GM21447 (cell line): Measurements from ENCODE around the gene ABCG1.
"Not testable (repeated sequence)": the region's sequence is repeated elsewhere in the genome, so short reads cannot be mapped to it uniquely, and the experiment has no call there.

ENCODE experiments used
- ATAC-seq: cut with Tn5 transposase; IDR thresholded peaks from one replicate; pipeline ENCODE4 v1.9.1; 2021; ENCODE audit not compliant: unreplicated experiment

ABCG1 gene

DNA sequence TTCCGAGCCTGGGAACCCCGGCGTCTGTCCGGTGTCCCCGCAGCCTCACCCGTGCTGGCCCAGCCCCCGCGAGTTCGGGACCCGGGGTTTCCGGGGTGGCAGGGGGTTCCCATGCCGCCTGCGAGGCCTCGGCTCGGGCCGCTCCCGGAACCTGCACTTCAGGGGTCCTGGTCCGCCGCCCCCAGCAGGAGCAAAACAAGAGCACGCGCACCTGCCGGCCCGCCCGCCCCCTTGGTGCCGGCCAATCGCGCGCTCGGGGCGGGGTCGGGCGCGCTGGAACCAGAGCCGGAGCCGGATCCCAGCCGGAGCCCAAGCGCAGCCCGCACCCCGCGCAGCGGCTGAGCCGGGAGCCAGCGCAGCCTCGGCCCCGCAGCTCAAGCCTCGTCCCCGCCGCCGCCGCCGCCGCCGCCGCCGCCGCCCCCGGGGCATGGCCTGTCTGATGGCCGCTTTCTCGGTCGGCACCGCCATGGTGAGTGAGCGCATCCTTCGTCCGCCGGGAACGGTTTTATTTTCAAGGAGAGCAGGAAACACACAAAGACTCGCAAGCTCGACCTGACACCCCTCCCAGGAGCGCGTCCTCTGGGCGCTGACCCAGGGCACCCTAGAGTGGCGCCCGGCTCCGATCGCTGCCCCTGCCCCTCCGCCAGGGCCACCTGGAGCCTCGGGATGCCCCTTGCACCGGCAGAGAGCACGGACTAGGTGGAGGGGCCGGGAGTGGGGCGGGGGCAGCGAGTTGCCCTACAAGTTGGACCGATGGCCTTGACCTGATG lies at the start of gene ABCG1:
Gene ABCG1 (plus strand): TSS at position 305 of the 770 bp plus-strand sequence. CDS start 123 bp downstream, at position 428.
- no peak for ATAC-seq

DNA sequence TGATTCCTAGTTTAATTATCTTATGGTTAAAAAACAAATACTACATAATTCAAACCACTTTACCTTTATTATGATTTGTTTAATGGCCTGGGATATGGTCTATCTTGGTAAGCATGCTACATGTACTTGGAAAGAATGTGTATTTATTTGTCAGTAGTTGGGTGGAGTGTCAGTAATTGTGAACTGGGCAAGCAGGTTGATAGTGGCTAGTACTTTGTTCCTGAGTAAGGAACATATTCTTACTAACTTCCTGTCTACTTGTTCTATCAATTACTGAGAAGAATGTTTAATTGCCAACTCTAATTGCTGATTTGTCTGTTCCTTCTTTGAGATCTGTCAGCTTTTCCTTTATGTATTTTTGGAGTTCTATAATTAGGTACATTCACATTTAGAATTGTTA lies 49.2 kb upstream of the ABCG1 start:
- no peak for ATAC-seq

DNA sequence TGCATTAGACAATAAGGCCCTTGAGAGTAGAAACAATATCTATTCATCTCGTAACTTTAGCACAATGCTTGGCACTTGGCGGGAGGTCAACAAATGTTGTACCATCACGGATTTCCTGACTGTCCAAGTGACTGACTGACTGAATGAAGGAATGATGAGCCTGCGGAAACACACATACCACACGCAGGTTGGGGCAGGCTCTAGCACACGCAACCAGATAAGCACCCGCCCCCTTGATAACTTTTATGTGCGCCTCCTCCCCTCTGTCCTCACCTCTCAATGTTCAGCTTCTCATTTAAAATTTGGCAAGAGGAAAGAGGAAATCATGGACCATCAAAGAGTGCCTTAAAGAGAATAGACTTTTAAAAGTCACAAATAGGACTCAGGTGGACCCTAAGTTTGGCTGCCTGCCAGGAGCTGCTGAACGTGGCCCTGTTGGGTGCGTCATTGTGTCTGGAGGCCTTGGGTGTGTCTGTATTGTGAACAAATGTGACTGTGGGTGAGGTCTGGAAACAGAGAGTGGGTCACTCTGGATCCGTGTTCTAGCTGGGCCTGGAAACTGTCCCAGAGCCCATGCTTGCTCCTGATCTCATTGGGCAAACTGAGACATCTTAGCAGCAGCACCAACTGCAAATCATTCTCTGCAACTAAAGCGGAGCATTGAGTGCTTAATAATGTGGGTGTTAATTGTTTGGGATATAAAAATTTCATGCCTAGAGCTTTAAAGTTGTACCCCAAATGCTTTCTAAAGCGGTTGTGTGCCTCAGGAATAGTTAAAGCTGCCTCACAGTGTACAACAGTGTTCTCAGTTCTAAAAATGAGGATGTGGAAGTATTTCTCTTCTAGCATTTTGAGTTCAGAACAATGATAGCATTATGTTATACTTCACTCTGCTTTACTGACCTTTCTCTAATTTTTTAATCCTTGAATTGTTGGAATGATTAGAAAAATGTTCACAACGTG lies 47.6 kb upstream of the ABCG1 start:
- no peak for ATAC-seq

DNA sequence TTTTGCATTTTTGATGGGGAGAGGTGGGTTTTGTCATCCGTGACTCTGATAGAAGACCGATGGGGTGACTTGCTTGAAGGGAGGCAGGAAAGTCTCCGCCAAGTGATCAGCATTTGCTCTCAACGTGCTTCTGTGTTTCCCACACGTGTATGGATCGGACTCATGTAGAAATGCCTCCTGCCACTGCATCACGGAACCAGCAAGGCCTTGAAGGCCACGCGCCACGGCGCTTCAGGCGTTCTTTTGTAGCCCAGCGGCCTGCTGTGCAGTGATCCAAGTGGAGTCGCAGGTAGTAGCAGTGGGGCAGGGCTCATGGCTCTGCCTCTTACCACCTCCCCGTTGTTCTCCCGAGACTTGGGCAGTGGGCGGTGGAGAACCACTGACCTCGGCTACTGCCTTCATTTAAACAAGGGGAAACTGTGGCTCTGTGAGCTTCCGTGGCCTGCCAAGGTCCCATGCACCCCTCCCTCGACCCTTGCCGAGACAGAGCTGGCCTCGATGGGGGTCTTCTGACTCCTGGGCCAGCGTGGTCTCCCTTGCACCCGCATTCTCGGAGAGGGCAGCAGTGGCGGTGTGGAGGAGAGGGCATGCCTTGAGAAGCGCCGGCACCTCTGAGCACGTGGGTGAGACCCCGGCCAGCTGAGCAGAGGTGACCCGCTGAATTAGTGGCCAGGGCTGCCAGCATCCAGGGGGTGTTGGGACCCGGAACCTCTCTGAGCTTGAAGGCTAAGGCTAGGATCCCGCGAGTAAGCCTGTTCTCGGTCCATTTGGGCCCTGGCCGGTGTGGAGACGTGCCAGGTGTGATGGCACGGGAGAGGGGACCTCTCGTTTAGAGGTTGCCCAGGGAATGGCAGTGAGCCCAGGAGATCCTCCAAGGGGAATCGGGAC lies 46.1 kb upstream of the ABCG1 start:
- ATAC-seq: no peak

DNA sequence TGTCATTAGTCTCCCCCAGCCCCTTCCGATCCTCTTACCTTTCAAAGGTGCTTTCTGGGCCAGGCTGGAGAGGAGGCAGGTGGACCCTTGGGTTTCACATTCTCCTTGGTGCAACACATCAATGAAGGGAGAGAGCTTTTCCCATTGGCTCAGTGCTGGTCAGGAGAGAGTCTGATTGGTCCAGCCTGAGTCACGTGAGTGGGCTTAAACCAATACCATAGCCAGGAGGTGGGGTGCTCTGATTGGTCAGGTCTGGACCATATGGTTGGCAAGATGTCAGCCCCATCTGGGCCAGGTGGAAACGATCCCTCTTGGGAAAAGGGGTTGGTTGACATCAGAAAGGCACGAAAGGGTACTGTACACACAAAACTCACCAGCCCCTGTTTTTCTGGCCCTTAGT lies 44.8 kb upstream of the ABCG1 start:
- ATAC-seq: no peak

DNA sequence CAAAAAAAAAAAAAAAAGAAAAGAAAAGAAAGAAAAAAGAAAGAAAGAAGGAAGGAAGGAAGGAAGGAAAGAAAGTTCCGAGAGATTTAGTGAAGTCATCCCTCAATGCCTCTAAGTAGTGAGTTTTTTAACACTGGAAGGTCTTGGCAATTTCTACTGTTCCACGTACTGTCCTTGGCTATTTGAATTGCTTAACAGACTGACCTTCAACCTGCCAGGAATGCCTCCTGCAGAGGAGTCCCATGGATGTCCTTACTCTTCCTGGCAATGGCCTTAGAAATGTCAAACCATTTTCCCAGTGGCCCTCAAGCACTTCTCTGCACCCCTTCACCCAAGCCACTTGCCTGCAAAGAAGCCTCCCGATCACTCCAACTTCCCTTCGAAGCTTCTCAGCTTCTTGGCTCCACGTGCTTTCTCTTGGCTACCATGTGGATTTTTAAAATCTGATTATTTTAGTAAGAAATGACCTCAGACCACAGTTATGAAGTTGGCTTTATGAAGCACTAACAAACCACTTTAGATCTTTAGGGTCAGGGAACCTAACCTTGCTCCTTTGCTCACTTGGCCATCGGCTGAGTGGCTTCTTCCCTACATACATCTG lies 43.7 kb upstream of the ABCG1 start:
- no peak for ATAC-seq

DNA sequence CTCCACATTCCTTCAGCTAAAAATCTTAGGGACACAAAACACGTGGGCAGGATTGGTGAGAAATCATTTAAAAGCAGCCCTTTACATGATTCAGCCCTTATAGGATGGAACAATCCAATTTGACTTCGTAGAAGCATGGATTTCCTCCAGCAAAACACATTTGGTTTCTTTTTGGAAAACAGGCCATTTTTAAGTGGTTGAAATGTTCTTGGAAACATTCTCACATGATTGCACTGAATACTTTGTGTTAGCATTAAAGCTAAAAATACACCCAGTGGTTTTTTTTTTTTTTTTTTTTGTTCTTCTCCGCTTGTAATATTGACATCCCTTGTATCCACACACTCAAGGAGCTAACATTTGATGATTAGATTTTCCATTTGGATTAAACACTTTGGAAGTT lies 42.1 kb upstream of the ABCG1 start:
- ATAC-seq: no peak

DNA sequence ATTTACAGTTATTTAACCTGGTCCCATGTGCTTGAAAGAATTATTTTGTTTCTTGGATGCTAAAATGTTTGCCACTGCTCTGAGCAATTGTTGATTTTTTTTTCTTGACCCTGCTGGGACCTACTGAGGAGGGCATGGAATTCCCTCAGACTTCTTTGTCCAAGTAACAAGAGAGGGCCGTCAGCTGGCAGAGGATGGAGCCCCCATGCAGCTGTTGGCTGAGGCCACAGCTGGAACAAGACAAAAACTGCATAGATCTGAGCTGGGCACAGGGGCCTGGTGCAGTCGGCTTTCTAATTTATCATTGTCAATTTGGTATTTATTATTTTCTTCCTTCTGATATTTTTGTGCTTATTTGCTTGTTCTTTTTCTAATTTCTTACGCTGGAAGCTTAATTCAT lies 39.6 kb upstream of the ABCG1 start:
- ATAC-seq: no peak

DNA sequence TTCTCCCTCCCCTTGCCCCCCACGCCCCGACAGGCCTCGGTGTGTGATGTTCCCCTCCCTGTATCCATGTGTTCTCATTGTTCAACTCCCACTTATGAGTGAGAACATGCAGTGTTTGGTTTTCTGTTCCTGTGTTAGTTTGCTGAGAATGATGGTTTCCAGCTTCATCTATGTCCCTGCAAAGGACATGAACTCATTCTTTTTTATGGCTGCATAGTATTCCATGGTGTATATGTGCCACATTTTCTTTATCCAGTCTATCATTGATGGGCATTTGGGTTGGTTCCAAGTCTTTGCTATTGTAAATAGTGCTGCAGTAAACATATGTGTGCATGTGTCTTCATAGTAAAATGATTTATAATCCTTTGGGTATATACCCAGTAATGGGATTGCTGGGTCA lies 38.9 kb upstream of the ABCG1 start:
- not testable (repeated sequence) for ATAC-seq

DNA sequence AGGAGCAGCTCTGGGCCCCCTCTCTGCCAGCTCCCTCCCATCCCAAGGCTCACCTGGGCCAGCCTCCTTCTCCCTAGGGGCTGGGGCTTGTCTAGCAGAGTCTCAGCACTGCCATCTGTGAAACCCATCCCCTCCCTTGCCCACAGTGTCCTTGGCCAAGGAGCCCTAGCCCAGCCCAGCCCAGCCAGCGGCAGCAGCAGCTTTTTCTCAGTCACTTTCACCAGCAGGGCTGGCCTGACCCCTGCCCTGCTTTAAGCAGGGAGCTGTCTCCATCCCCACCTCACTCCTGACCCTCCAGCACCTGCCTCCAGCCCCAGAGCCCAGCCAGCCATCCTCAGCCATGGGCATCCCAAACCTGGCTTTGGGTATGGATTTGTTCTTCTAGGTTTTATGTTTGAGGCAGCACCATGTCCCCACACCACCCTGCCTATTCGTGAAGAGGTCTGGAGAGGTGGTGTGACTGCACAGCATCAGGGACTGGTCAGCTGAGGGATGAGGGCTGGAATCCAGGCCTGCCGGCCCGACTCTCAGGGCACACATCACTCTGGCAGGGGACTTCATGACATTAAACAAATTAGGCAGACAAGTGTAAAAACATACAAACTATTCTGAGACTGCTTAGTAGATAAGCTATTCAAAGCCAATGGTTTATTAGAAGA lies 36.1 kb upstream of the ABCG1 start:
- no peak for ATAC-seq

DNA sequence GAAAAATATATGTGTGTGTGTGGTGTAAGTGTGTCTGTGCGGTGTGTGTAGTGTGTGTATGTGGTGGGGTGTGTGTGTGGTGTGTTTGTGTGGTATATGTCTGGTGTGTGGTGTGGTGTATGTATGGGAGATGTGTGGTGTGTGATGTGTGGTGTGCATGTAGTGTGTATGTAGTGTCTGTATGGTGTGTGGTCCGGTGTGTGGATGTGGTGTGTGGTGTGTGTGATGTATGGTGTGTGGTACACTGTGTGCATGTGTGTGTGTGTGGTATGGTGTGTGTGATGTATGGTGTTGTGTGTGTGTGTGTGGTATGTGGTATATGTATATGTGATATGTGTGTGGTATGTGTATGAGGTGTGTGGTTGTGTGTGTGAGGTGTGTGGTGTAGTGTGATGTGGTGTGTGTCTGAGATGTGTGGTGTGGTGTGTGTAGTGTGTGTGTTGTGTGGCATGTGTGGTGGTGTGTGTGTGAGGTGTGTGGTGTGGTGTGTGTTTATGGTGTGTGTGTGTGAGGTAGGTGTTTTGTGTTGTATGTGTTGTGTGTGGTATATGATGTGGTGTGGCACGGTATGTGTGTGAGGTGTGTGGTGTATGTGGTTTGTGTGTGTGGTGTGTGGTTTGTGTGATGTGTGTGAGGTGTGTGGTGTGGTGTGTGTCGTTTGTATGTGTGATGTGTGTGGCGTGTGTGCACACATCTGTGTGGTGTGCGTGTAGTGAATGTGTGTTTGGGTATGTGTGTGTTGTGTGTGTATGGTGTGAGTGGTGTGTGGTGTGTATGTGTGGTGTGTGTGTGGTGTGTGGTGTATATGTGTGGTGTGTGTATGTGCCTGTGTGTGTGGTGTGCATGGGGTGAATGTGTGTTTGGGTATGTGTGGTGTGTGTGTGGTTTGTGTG lies 35.3 kb upstream of the ABCG1 start:
- no peak for ATAC-seq

DNA sequence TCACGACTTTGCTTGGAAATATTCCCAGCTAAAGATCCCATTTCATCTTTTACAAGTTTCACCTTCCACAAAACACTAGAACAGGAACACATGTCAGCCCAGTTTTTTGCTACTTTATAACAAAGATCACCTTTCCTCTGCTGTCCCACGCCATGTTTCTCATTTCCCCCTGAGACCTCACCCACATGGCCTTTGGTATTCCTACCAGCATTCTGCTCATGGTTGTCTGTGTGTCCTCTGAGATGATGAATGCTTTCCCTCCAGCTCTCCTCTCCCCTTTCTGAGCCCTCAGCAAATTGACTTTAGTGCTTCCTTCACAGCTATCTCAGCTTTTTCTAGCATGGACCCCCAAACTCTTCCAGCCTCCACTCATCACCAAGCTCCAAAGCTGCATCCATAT lies 32.3 kb upstream of the ABCG1 start:
- no peak for ATAC-seq

DNA sequence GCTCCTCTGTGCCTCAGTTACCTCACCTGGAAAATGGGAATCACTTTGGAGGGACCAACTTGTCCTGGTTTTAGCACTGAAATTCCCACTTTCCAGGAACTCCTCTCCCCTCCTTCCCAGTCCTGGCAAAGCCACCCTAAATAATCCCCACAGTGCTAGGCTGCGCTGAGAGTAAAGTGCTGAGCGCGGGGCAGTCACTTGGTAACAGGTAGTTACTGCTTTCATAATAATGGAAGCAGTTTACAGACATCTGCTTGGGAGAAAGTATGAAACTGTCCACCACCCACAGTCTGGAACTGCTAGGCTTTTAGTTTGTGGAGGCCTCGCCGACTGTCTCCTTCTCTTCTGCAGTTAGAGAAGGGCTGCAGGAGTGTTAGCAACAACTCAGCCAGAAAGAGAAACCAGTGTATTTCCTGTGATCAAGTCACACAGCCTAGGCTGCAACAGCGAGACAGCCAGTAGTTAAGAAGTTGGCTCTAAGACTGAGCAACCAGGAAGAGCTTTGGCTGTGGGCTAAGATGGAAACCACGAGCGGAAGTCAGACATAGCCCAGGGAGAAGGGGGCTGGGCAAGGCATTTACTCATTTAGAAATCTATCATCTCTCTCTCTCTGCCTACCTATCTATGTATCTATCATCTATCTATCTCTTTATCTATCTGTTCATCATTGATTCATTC lies 30.8 kb upstream of the ABCG1 start:
- ATAC-seq: peak; percentile 98

DNA sequence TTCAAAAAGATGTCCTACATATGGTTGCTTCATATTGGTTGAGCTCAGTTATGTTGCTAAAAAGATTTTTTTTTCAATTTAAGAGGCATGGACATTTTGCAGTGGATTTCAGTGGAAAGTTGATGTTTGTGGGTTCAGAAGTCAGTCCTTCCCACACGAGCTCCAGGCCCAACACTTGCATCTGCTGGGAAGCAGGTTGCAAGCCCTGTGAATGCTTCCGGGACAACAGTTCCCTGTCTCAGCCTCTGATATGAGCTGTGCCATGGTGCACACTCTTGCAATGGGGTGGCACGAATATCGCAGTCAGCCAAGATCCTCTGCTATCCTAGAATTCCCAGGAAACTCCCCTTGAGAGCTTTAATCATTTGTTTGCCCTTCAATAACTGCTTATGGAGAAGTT lies 30.3 kb upstream of the ABCG1 start:
- ATAC-seq: no peak

DNA sequence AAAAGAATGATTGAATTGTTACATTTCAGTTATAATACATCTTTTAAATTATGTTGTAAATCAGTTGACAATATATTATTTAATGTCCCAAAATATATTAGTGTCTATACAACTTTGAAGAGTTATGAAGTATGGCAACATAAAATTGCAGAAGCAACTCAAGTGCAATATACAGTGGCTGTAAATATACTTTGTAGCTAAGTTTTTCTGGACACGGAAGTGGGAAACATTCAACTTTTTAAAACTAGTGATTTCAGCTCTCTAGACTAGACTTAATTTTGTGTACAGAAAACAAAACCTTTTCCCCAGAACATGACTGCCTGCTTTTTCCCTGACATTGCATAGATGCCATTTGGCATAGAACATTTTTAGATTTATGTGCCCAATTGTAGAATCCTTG lies 29.5 kb upstream of the ABCG1 start:
- no peak for ATAC-seq

DNA sequence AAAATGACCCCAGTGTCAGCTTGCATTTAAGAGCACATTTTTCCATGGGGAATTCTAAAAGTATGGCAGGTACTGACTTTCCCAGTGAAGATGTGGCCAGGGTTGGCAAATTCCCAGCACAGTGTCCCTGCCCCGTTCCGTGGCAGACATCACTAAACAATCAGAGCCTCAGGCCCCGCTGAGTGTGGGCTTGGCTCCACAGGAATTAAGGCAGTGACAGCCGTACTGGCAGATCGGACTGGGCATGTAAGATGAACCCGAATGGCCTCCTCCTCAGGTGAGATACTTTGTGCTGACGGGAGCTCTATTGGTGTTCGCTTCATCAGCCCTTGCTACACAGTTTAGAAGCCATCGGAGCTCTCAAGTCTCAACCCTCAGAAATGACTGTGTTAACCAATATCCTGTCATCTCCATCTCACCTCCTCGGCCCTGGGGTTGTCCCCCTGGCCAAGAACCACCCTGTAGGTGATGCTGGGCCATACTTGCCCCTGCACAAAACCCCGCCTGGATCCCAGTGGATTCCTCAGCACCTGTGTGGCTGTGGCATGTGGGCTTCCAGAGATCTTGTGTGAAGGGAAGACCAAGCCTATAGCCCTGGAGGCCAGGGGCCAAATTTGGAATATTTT lies 29.0 kb upstream of the ABCG1 start:
- ATAC-seq: no peak

DNA sequence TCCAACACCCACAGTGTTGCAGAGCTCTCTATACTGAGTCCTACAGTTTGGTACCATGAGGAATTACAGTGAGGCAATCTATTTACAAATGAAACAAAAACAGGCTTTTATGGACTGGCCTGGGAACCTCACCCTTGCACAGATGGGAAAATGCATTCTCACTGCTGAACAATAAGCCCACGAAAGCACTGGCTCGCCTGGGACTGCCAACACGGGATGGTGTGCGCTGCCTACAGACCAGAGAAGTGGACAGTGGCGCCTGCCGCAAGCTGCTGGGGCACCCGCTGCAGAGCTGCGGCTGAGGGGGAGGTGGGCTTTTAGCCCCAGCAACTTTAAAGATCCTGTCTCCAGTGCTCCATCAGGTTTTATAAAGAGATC lies 28.5 kb upstream of the ABCG1 start:
- ATAC-seq: no peak

DNA sequence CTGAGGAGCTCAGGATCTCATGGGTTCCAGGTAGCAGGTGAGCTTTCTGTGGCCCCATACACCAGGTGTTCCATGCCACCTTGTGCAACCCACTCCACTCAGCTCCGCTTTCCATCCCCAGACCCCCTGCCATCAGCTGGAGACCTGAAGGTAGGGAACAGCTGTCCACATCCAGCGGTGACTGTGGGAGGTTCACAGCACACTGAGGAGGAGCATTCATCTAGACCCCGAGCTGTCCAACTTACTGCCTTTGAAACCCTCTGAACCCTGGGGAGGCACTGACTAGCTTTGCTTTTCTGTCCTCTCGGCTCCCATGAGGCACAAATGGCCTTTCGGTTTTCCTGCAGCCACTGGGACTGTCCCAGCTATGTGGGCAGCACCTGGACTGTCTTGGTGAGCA lies 27.9 kb upstream of the ABCG1 start:
- ATAC-seq: no peak
